NCI-H2227 (cell line): ENCODE data around the gene CHL1.

Source experiments
- DNase-seq: peaks from one replicate; lab custom pipeline; 2025; ENCODE audit not compliant: unreplicated experiment; lab: John Stamatoyannopoulos, UW

CHL1 gene

GRCh38 chr3:212432-212831 is 15.9 kb downstream of the CHL1 start:
- no peak for DNase-seq

- DNase-seq = no peak
Measured at GRCh38 chr3:217099-217813, 20.7 kb downstream of the CHL1 start.

GRCh38 chr3:217948-218347 is 21.4 kb downstream of the CHL1 start:
- no peak for DNase-seq

DNA sequence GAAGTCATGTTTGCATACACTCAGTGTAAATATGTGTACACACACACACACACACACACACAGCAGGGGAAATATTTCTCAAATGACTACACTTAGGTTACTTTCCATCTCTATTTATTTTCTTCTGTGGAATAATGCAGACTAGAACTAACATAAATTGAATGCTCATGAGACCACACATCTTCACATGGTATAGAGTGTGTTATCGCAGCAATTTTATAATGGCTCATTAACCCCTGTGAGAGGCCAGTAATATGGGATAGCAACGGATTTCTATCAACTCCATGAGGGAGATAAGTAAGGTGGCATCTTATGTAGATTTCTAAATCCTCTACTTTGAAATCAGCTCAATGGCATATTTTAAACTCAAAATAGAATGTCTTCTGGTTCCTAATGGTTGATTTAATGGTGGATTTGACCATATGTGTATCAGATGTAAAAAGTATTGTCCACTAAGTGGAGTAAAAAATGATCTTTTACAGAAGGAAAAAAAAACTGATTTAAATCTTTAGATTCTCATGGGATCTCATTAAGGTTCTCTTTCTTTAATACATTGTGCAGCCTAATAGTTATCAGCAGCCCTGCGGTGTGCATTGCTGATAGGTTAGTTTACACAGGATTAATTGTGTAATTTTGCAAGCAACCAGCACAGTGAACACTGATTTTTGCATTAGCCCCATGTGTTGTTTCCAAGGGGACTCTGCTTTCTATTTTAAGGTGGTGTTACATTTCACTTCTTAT is 32.0 kb downstream of the CHL1 start:
- no peak for DNase-seq

DNA sequence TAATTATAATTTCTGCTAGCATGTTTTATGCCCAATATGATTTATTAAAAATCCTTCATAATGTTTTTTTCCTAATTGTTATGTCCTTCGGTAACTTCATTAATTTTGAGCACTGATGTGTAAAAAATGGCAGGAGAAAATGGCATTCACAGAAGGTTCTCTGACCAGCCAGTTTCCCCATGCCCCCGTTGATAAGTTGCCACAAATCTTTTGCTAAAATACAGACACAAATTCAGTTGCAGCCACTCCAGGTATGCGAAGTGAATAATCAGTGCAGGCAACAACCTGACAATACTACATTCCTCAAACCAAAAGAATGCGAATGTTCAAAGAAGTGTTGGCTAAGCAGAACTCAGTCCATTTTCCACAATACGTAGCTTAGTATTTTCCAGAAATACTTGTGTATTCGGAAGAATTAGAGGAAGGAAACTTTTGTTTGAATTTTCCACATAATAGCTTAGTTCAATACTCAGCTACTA is 32.7 kb downstream of the CHL1 start:
- no peak for DNase-seq

DNA sequence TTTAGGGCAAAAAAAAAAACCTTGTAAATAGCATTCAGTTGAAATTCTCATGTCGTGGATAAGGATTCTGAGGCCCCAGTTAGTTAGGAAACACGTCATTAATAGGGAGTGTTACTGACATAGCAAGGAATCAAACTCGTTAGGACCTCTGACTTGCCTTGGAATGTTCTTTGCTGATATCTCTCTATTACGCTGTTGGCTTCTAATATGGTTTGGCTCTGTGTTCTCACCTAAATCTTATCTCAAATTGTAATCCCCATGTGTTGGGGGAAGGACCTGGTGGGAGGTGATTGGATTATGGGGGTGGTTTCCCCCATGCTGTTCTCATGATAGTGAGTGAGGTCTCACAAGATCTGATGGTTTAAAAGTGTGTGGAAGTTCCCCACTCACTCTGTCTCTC is 40.3 kb downstream of the CHL1 start:
- no peak for DNase-seq

- no peak for DNase-seq
Measured at GRCh38 chr3:242602-243355, 46.2 kb downstream of the CHL1 start.

DNA sequence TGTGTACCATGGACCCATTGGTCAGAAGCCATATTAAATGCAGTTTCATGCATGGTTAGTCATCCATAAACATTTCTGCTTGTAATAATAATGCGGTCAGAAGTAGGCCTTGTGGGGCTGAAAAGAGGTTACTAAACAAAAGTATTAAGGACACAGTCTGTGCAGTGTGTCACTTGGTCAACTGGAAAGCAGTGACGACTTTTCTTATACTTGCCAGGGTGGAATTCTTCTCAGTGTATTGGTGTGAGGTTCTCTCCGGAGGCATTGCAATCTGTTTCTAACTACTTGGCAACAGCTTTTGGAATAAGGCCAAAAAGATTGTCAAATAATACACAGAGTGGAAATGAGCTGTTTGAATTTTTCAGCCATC is 46.8 kb downstream of the CHL1 start:
- peak; percentile 4 for DNase-seq

GRCh38 chr3:244041-244440 is 47.5 kb downstream of the CHL1 start:
- no peak for DNase-seq

GRCh38 chr3:247916-248315 is 51.4 kb downstream of the CHL1 start:
- DNase-seq = no peak

DNA sequence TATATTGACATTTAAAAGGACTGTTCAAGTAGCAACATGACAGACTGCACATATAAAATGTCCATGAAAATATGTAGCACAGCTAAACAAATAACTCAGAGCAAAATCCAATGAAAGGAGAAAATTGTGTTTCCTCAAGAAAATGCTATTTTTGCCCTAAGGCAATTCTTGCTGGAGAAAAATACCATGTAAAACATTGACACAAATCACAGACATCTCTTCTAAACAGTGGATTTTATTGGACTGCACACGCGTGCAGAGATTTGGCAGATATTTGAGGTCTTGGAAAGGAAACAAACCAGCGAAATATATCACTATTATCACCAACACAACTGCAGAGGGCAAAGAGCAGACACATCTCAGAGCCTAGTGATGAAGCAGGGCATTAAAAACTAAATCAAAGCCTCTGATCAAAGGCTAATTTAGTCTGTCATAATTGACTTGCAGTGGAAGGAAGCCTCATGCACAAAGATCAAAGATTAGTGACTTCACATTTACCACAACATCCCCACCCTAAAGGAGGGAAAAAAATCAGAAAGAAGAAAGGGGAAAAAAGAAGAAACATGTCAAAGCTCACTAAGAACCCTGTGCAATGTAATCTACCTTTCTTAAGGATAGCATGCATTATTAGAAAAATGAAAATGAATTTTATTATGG is 52.4 kb downstream of the CHL1 start:
- DNase-seq = no peak

- DNase-seq = no peak
Measured at GRCh38 chr3:249587-250262, 53.2 kb downstream of the CHL1 start.

DNA sequence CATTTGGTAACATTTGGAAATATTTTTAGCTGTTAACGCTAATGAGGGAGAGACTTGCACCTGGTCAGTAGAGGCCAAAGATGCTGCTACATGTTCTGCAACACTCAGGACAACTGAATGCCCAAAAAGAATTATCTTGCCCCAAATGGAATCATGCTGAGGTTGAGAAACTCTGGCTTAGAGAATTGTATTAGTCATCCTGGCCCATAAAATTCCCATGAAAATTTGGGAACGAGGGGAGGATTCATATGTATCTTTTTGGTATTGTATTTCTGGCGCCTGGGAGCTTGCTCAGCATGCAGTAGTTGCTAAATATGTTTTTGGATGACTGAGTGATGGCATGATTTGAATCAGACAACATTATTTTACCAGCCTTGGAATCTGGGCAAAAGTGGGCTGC is 59.9 kb downstream of the CHL1 start:
- no peak for DNase-seq

DNA sequence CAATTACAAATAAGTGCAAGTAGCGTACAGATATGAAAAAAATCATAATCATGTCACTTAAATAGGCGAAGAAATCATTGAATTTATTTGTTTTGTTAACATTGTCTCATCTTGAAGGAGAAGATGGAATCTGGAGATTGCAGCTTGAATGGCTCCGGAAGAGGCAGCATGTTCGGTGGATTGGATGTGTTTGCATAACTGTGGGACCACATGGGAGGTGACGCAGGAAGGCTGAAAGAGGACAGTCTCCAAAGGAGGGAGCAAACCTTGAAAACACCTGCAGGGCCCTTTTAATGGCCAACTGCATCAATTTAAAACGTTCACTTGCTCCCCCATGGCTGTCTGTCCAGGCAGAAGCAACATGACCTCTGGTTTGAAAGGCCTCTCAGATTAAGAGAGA is 61.3 kb downstream of the CHL1 start:
- DNase-seq = no peak

- DNase-seq = no peak
Measured at GRCh38 chr3:260898-261297, 64.3 kb downstream of the CHL1 start.

- DNase-seq = no peak
Measured at GRCh38 chr3:263393-263792, 66.8 kb downstream of the CHL1 start.

DNA sequence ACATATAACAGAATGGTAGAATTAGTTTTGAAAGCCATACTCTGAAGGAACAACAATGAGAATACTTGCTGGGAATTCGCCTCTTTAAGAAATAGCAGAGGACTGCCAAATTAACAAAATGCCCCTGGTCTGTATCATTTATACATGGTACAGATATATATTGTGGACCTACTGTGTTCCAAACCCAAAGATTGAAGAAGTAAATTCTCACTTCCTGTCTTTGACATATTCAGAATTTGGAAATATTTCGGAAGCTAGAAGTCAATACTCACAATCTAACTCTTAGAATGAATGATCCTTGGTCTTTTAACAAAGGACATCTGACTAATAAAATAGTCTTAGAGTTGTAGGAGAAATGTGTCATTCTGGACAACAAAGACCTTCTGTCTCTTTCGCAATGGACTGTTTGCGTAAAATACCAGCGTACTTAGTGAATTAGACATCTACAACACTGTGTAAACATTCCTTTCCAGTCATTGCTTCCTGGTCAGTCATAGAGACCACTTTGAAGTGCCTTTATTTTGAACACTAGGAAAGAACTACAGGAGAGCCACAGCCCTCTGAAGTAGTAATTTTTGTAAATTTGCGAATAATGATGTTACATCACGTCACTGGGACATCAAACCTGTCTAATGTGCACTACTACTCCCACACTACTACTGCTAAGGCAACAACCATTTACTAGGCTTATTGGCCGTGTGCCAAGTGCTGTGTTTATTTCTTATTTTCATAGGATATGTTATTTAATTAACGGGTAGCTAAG is 68.0 kb downstream of the CHL1 start:
- no peak for DNase-seq

- no peak for DNase-seq
Measured at GRCh38 chr3:267101-267500, 70.5 kb downstream of the CHL1 start.

GRCh38 chr3:270688-271087 is 74.1 kb downstream of the CHL1 start:
- no peak for DNase-seq

GRCh38 chr3:274927-275326 is 78.4 kb downstream of the CHL1 start:
- DNase-seq = no peak
